ENCODE measurements around the gene PBX3. TPM values are rescaled to one million over a fixed set of nuclear protein-coding genes. Genes with fewer than 3 reads are reported as not detected.

PBX3 gene
- total and polyA plus RNA-seq, 9 donors, result 52.6 to 199 (median 119) TPM

DNA sequence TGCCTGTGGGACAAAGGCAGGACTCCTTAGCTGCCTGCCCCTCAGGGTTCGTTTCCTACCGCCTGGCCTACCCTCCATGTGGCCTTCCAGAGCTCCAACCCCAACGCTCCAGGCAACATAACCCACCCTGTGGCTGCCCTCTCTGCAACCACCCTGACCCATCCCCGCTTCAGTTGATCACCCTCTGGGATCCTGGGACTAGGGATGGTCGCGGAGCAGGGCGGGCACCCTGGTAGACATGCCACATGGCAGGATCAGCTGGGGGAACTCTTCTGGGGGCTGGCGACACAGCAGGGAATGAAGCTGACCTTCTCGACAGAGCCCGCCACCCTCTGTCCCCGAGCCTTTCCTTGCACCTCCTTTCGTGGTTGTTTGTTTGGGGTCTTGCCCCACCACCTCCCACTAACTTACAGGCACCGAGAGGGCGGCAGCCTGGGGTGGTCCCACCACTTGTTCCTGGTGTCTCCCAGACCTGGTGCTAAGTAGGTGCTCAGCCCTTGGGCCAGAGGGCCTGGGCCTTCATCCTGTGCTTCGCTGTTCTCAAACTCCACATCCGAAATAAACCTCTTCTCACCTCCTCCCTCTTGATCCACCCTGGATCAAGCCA, 243.1 kb downstream of the PBX3 start:
- Histone ChIP-seq H3K4me3 (no peak overlapping the region), H3K27me3 (no peaks in the 10 kb centered on the region), H3K36me3 (no peaks in the 10 kb centered on the region), H3K4me1 (ENCODE audit: insufficient read depth) (no peaks in the 10 kb centered on the region), H3K9me3 (no peaks in the 10 kb centered on the region), H3K27ac (no peak overlapping the region)
- TF ChIP-seq POLR2A (IDR thresholded peaks at IDR 0.05), result no peak
- TF ChIP-seq, protein P1, sequence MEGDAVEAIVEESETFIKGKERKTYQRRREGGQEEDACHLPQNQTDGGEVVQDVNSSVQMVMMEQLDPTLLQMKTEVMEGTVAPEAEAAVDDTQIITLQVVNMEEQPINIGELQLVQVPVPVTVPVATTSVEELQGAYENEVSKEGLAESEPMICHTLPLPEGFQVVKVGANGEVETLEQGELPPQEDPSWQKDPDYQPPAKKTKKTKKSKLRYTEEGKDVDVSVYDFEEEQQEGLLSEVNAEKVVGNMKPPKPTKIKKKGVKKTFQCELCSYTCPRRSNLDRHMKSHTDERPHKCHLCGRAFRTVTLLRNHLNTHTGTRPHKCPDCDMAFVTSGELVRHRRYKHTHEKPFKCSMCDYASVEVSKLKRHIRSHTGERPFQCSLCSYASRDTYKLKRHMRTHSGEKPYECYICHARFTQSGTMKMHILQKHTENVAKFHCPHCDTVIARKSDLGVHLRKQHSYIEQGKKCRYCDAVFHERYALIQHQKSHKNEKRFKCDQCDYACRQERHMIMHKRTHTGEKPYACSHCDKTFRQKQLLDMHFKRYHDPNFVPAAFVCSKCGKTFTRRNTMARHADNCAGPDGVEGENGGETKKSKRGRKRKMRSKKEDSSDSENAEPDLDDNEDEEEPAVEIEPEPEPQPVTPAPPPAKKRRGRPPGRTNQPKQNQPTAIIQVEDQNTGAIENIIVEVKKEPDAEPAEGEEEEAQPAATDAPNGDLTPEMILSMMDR (IDR thresholded peaks at IDR 0.05), result no peak
- TF ChIP-seq EP300 (IDR thresholded peaks at IDR 0.05), result no peak
- DNase-seq, result no peak
- intact Hi-C loops (cut with DNase I), result no loop called here
- WGBS, 3 donors, result 93 to 94% (median 94%) methylated on average over 16 of the region's 16 CpGs

DNA sequence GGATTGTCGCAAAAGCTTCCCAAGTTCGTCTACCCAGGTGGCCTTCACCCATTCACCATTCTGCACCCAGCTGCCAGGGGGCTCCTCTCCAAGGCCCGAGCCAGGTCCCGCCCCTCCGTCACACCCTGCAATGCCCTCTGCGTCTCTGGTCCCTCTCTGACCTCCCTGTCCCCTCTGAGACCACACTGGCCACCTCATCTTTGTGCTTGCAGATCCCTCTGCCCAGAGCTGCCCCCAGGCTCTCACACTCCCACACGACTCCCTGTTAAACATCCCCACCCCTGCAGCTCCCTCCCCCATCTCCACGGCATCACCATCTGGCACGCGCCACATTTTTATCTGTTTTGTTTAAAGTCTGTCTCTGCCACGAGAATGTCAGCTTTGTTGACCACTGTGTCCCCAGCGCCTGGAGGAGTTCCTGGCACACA, 243.6 kb downstream of the PBX3 start:
- Histone ChIP-seq H3K27me3 (no peaks in the 10 kb centered on the region), H3K36me3 (no peaks in the 10 kb centered on the region), H3K27ac (no peak overlapping the region), H3K4me1 (ENCODE audit: insufficient read depth) (no peaks in the 10 kb centered on the region), H3K9me3 (no peaks in the 10 kb centered on the region), H3K4me3 (no peak overlapping the region)
- 43 to 57% (median 47%) methylated on average over 12 of the region's 12 CpGs for WGBS, 3 donors
- peak in 1 of 5 donors; percentile 28 for DNase-seq
- intact Hi-C loops (cut with DNase I), result no loop called here
- TF ChIP-seq, protein P1 (IDR thresholded peaks at IDR 0.05), result no peak

DNA sequence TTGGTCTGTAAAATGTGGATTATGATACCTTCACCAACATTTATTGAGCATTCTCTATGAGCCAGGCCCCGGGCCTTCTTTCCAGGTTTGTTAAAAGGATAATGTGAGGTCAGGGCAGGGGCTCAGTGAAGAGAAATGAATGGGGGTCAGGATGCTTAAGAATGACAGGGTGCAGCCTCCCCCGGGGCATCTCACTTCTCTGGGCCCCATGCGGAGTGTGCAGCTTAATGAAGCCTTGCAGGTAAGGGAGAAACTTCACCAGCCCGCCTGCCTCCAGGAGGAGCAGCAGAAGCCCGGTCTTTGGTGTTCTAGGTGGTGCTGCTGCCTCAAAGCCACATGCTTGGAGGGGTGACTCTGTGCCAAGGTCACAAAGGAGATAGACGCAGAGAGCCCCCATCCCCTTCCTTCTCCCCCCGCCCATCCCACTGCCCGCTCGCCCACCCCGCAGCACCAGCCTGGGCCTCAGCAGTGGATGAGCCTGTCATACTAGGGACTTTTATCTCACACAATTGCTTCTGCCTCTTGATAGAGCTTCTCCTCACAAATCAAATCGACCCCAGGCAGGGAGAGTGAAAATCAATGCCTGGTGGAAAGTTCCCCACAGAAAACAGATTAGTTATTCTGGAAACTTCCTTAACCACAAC, 244.8 kb downstream of the PBX3 start:
- Histone ChIP-seq H3K27ac (no peak overlapping the region), H3K4me3 (no peak overlapping the region), H3K36me3 (no peaks in the 10 kb centered on the region), H3K4me1 (ENCODE audit: insufficient read depth) (no peaks in the 10 kb centered on the region), H3K27me3 (no peaks in the 10 kb centered on the region), H3K9me3 (no peaks in the 10 kb centered on the region)
- DNase-seq, result peak in 1 of 5 donors; percentile 15
- intact Hi-C loops (cut with DNase I), result no loop called here
- 80 to 85% (median 81%) methylated on average over 11 of the region's 11 CpGs for WGBS, 3 donors
- TF ChIP-seq, protein P1 (IDR thresholded peaks at IDR 0.05), result no peak

DNA sequence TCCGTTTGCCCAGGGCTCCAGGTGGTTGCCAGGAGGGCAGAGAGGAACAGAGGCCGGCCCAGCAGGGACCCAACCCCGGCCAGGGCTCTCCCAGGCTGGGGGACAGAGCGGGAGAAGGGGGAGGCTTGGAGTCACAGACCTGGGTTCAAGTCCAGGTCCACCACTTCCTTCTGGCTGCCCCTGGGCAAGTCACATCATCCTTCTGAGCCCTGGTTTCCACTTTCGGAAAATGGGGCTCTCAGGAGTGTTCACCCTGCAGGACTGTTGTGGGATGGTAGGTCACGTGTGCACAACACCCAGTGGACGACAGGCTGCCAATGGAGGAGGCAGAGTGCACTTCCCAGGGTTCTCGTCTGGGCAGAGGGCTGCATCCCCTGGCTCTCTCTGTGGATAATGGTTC, 245.4 kb downstream of the PBX3 start:
- TF ChIP-seq, protein P1 (IDR thresholded peaks at IDR 0.05), result no peak
- no peak for TF ChIP-seq EP300 (IDR thresholded peaks at IDR 0.05)
- TF ChIP-seq POLR2A (IDR thresholded peaks at IDR 0.05), result no peak
- H3K9me3 ChIP-seq, result no peaks in the 10 kb centered on the region
- H3K27ac ChIP-seq, result no peak overlapping the region
- DNase-seq, result no peak
- no peaks in the 10 kb centered on the region for H3K4me1 ChIP-seq (ENCODE audit: insufficient read depth)
- H3K27me3 ChIP-seq, result no peaks in the 10 kb centered on the region
- no peak overlapping the region for H3K4me3 ChIP-seq
- H3K36me3 ChIP-seq, result no peaks in the 10 kb centered on the region
- 81 to 86% (median 86%) methylated on average over 7 to 8 of the region's 8 CpGs for WGBS, 3 donors
- intact Hi-C loops (cut with DNase I), result no loop called here

Data from ovary (tissue), 9 donors.